NCI-H187 treated with DMSO at 0.1 percent for 48 hours (cell line): ENCODE results near the gene TENM4.
"Not testable (repeated sequence)": the region's sequence is repeated elsewhere in the genome, so short reads cannot be mapped to it uniquely, and the experiment has no call there.

Experiments used
- DNase-seq: peaks from one replicate; lab custom pipeline; 2025; lab: John Stamatoyannopoulos, UW

Gene TENM4

GRCh38 chr11:79021601-79022000 lies 419.2 kb downstream of the TENM4 start:
- DNase-seq: no peak

- DNase-seq: no peak
Observed at GRCh38 chr11:79019975-79020374, 420.9 kb downstream of the TENM4 start.

GRCh38 chr11:79019277-79019676 lies 421.6 kb downstream of the TENM4 start:
- no peak for DNase-seq

GRCh38 chr11:79018371-79018849 lies 422.4 kb downstream of the TENM4 start:
- DNase-seq: no peak

- no peak for DNase-seq
Observed at GRCh38 chr11:79017811-79018210, 423.0 kb downstream of the TENM4 start.

- no peak for DNase-seq
Observed at GRCh38 chr11:79013509-79013908, 427.3 kb downstream of the TENM4 start.

GRCh38 chr11:79011357-79011756 lies 429.5 kb downstream of the TENM4 start:
- DNase-seq: no peak

GRCh38 chr11:79007771-79008402 lies 432.9 kb downstream of the TENM4 start:
- peak; percentile 9 for DNase-seq

GRCh38 chr11:79006854-79007253 lies 434.0 kb downstream of the TENM4 start:
- no peak for DNase-seq

GRCh38 chr11:78996007-78996406 lies 444.8 kb downstream of the TENM4 start:
- DNase-seq: no peak

GRCh38 chr11:78995171-78995570 lies 445.7 kb downstream of the TENM4 start:
- DNase-seq: peak; percentile 85

GRCh38 chr11:78993802-78994430 lies 446.9 kb downstream of the TENM4 start:
- no peak for DNase-seq

- DNase-seq: no peak
Observed at GRCh38 chr11:78991681-78992080, 449.1 kb downstream of the TENM4 start.

- DNase-seq: no peak
Observed at GRCh38 chr11:78990261-78990660, 450.6 kb downstream of the TENM4 start.

GRCh38 chr11:78987748-78988147 lies 453.1 kb downstream of the TENM4 start:
- DNase-seq: no peak

GRCh38 chr11:78986305-78986704 lies 454.5 kb downstream of the TENM4 start:
- DNase-seq: no peak

- no peak for DNase-seq
Observed at GRCh38 chr11:78985663-78986062, 455.2 kb downstream of the TENM4 start.

GRCh38 chr11:78982473-78982872 lies 458.4 kb downstream of the TENM4 start:
- no peak for DNase-seq

GRCh38 chr11:78981153-78981552 lies 459.7 kb downstream of the TENM4 start:
- DNase-seq: no peak

GRCh38 chr11:78978831-78979230 lies 462.0 kb downstream of the TENM4 start:
- no peak for DNase-seq

- DNase-seq: not testable (repeated sequence)
Observed at GRCh38 chr11:78977848-78978247, 463.0 kb downstream of the TENM4 start.

GRCh38 chr11:78977009-78977408 lies 463.8 kb downstream of the TENM4 start:
- DNase-seq: no peak

GRCh38 chr11:78975081-78975480 lies 465.7 kb downstream of the TENM4 start:
- no peak for DNase-seq

- no peak for DNase-seq
Observed at GRCh38 chr11:78973876-78974275, 467.0 kb downstream of the TENM4 start.
